Keratinocyte (primary cell): Measurements from ENCODE around the gene SLC10A3. TPM values are rescaled to one million over a fixed set of nuclear protein-coding genes. Genes with fewer than 3 reads are reported as not detected.

Experiments used
- DNase-seq: peaks from one replicate; pipeline ENCODE4 v3.0.0-alpha.2; 2011; ENCODE audit warnings: low read depth, missing footprints, low spot score
- FAIRE-seq: peaks from 2 replicates; lab custom pipeline; 2011; peaks lifted over from hg19 to GRCh38; lab: Jason Lieb, UNC
- H2AFZ ChIP-seq: 2 replicates; pipeline ENCODE4 v1.6.0; 2012; ENCODE audit warnings: low read length, control low read depth, inconsistent platforms; ENCODE audit not compliant: control insufficient read depth
- H3K27ac ChIP-seq: 2 replicates; pipeline ENCODE4 v1.5.1; 2011; ENCODE audit warnings: low read length; ENCODE audit not compliant: control insufficient read depth, insufficient read depth
- H3K27me3 ChIP-seq: 3 replicates; pipeline ENCODE4 v1.6.0; 2011; ENCODE audit warnings: low read length; ENCODE audit not compliant: control insufficient read depth, insufficient read depth; ENCODE audit errors: extremely low read depth
- H3K36me3 ChIP-seq, 2 experiments: 2 replicates in 1 of 2; 3 replicates in 1 of 2; pipeline ENCODE4 v1.5.1; 2011; ENCODE audit warnings: low read length in 2 of 2, mild to moderate bottlenecking in 1 of 2; ENCODE audit not compliant: control insufficient read depth in 2 of 2, insufficient read depth in 2 of 2; ENCODE audit errors: extremely low read depth in 1 of 2
- H3K4me1 ChIP-seq: 3 replicates; pipeline ENCODE4 v1.5.1; 2011; ENCODE audit warnings: low read length; ENCODE audit not compliant: control insufficient read depth, insufficient read depth; ENCODE audit errors: extremely low read depth
- H3K4me2 ChIP-seq: 3 replicates; pipeline ENCODE4 v1.6.0; 2011; ENCODE audit warnings: low read depth, low read length; ENCODE audit not compliant: control insufficient read depth, insufficient read depth; ENCODE audit errors: extremely low read depth
- H3K4me3 ChIP-seq, 3 experiments: fragments of 200-600 bp in 1 of 3; sonication (generic) in 1 of 3; 2 replicates in 2 of 3; 3 replicates in 1 of 3; pipeline ENCODE4 v1.5.1; 2011 to 2016; ENCODE audit warnings: low read length in 3 of 3, mild to moderate bottlenecking in 3 of 3, control low read depth in 2 of 3, inconsistent platforms in 1 of 3, low read depth in 1 of 3, mixed read lengths in 1 of 3, mixed run types in 1 of 3, moderate library complexity in 1 of 3; ENCODE audit not compliant: control insufficient read depth in 2 of 3, insufficient read depth in 2 of 3; ENCODE audit errors: extremely low read depth in 1 of 3
- H3K79me2 ChIP-seq: 2 replicates; pipeline ENCODE4 v1.6.0; 2012; ENCODE audit warnings: low read length; ENCODE audit not compliant: control insufficient read depth, insufficient read depth
- H3K9ac ChIP-seq: 3 replicates; pipeline ENCODE4 v1.6.0; 2011; ENCODE audit warnings: low read length; ENCODE audit not compliant: control insufficient read depth, insufficient read depth; ENCODE audit errors: extremely low read depth
- H3K9me1 ChIP-seq: 3 replicates; pipeline ENCODE4 v1.6.0; 2011; ENCODE audit warnings: low read length; ENCODE audit not compliant: control insufficient read depth, insufficient read depth; ENCODE audit errors: extremely low read depth
- H3K9me3 ChIP-seq: 2 replicates; pipeline ENCODE4 v1.5.1; 2012; ENCODE audit warnings: low read depth, low read length; ENCODE audit not compliant: control insufficient read depth
- H4K20me1 ChIP-seq: 3 replicates; pipeline ENCODE4 v1.6.0; 2011; ENCODE audit warnings: low read length; ENCODE audit not compliant: control insufficient read depth, insufficient read depth; ENCODE audit errors: extremely low read depth
- CTCF ChIP-seq, 3 experiments: IDR thresholded peaks in 1 of 3; conservative IDR thresholded peaks in 1 of 3; optimal IDR thresholded peaks in 1 of 3; 2 replicates in 2 of 3; 3 replicates in 1 of 3; pipeline versions ENCODE3 to v1.5.1; 2011; ENCODE audit warnings: low read length in 3 of 3, mild to moderate bottlenecking in 3 of 3, moderate library complexity in 2 of 3, control low read depth in 1 of 3, inconsistent platforms in 1 of 3; ENCODE audit not compliant: insufficient read depth in 2 of 3; ENCODE audit errors: extremely low read depth in 1 of 3
- EZH2 ChIP-seq: IDR thresholded peaks from one replicate; pipeline ENCODE4 v1.6.1; 2012; ENCODE audit warnings: inconsistent platforms, mild to moderate bottlenecking, low read length, moderate library complexity
- dilution Hi-C: fragments of 300-500 bp; cut with MboI; formaldehyde crosslinking; loops from one replicate; pipeline ENCODE4 v1.7.0; 2020; ENCODE audit warnings: low sequenced_read_pairs; ENCODE audit not compliant: extremely low pct_ligation_motif_present
- polyA plus RNA-seq, 5 experiments: library from polyadenylated mRNA; depleted of rRNA in 3 of 5; stranded (reverse) in 3 of 5; stranded (forward) in 1 of 5; unstranded in 1 of 5; fragments of >200 nt; gene quantifications; 1 replicate in 1 of 5; 2 replicates in 3 of 5; 3 replicates in 1 of 5; pipeline versions ENCODE4 v1.2.1 to v1.2.3, GENCODE V29; 2011 to 2012; ENCODE audit warnings: missing spikeins in 2 of 5, low read depth in 1 of 5, low replicate concordance in 1 of 5

Gene SLC10A3
- polyA plus RNA-seq, 1 donor (not counting 4 experiments of a cell fraction or from before 2014, with no cell fraction given): 8.1 TPM

- Histone ChIP-seq H3K9me1 (no peaks in the 10 kb centered on the region), H3K79me2 (peaks cover 8% of the 10 kb centered on the region), H3K4me3 (peak overlapping the region; percentile 42 to 71 (median 43)), H4K20me1 (no peaks in the 10 kb centered on the region), H3K36me3 (peaks cover 0 to 2% of the 10 kb centered on the region in 2 experiments), H3K27ac (peak overlapping the region; percentile 1), H3K4me1 (peaks cover 7% of the 10 kb centered on the region), H3K9me3 (no peaks in the 10 kb centered on the region), H3K9ac (peak overlapping the region; percentile 61), H3K4me2 (peak overlapping the region; percentile 65), H3K27me3 (no peaks in the 10 kb centered on the region), H2AFZ (no peak overlapping the region)
- dilution Hi-C loops: no loop called here
- no peak for TF ChIP-seq CTCF (optimal IDR thresholded peaks at IDR 0.05 in 1 of 3, IDR thresholded peaks at IDR 0.05 in 1 of 3, conservative IDR thresholded peaks at IDR 0.05 in 1 of 3; ENCODE audit: extremely low read depth in 1 of 3, insufficient read depth in 2 of 3, low read length in 3 of 3)
- no peak for TF ChIP-seq EZH2
- peak; percentile 1 for DNase-seq
- FAIRE-seq: no peak
Observed at GRCh38 chrX:154490021-154490413, 412 bp downstream of the SLC10A3 start.

DNA sequence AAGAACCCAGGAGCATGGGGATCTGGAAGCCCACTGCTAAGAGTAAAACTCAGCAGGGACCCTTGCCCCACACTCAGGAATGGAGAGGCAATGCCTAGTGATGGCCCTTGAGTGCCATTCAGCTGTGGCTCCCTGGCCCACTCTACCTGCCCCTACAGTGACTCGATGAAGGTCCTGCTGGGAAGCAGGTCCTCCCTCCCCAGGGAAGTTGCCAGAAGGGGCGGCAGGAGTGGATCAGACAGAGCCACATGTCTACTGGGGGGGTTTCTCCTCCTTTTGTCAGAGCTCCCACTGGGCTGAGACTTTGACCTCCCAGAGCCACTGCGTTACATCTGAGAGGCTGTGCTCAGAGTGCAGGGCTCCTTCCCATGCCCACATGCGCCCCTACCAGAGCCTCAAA is 1.2 kb downstream of the SLC10A3 start:
- TF ChIP-seq CTCF (optimal IDR thresholded peaks at IDR 0.05 in 1 of 3, IDR thresholded peaks at IDR 0.05 in 1 of 3, conservative IDR thresholded peaks at IDR 0.05 in 1 of 3; ENCODE audit: extremely low read depth in 1 of 3, insufficient read depth in 2 of 3, low read length in 3 of 3) (no peak), EZH2 (no peak)
- Histone ChIP-seq H3K9me1 (no peaks in the 10 kb centered on the region), H3K27me3 (no peaks in the 10 kb centered on the region), H3K4me2 (peak overlapping the region; percentile 65), H3K9me3 (no peaks in the 10 kb centered on the region), H2AFZ (no peak overlapping the region), H3K36me3 (peaks cover 5 to 7% of the 10 kb centered on the region in 2 experiments), H3K9ac (peak overlapping the region; percentile 61), H3K4me1 (peaks cover 13% of the 10 kb centered on the region), H4K20me1 (no peaks in the 10 kb centered on the region), H3K27ac (no peak overlapping the region), H3K4me3 (peak overlapping the region in 1 of 3 experiments; percentile 71), H3K79me2 (peaks cover 11% of the 10 kb centered on the region)
- dilution Hi-C loops: no loop called here
- no peak for DNase-seq
- FAIRE-seq: no peak
